SK-N-SH (cell line): Measurements from ENCODE around the gene CYTH4. TPM values are rescaled to one million over a fixed set of nuclear protein-coding genes. Genes with fewer than 3 reads are reported as not detected.

Experiments
- CTCF ChIA-PET: fragments of 300-600, 350-600 bp; formaldehyde crosslinking; extraction: SDS; loops from one replicate; lab custom pipeline; 2021; lab: Yijun Ruan, JAX
- POLR2A ChIA-PET: fragments of 350-600 bp; sonication (Branson Sonifier 250); formaldehyde crosslinking; extraction: SDS; loops from one replicate; lab custom pipeline; 2020; ENCODE audit warnings: antibody characterized with exemption, inconsistent platforms; lab: Yijun Ruan, JAX
- DNase-seq: peaks from one replicate; pipeline ENCODE4 v3.0.0; 2012
- H2AFZ ChIP-seq: fragments of 200-600 bp; sonication (generic); 2 replicates; pipeline ENCODE4 v1.8.1; 2016; ENCODE audit warnings: antibody characterized with exemption, mild to moderate bottlenecking, low read depth
- H3F3A ChIP-seq: fragments of 200-600 bp; sonication (generic); replicated peaks from 2 replicates; pipeline ENCODE3; 2016; ENCODE audit warnings: antibody characterized with exemption, mild to moderate bottlenecking; ENCODE audit not compliant: insufficient read depth
- H3K27ac ChIP-seq, 2 experiments: fragments of 200-500 bp in 1 of 2; fragments of 200-600 bp in 1 of 2; sonication (Bioruptor generic) in 1 of 2; sonication (generic), shearing (Covaris generic) in 1 of 2; 2 replicates each; pipeline versions ENCODE4 v1.5.1 to v1.6.1; 2014 to 2016; ENCODE audit warnings: low read depth in 2 of 2, inconsistent platforms in 1 of 2, low read length in 1 of 2, mild to moderate bottlenecking in 1 of 2, mixed read lengths in 1 of 2
- H3K27me3 ChIP-seq: fragments of 200-600 bp; sonication (generic), shearing (Covaris generic); 2 replicates; pipeline ENCODE4 v1.6.1; 2016; ENCODE audit warnings: mixed run types; ENCODE audit not compliant: insufficient read depth
- H3K36me3 ChIP-seq, 2 experiments: fragments of 200-500 bp in 1 of 2; fragments of 200-600 bp in 1 of 2; sonication (Bioruptor generic) in 1 of 2; sonication (generic) in 1 of 2; replicated peaks in 1 of 2; 2 replicates each; pipeline versions ENCODE3 to v1.5.1; 2014 to 2016; ENCODE audit warnings: low read length in 1 of 2, mild to moderate bottlenecking in 1 of 2; ENCODE audit not compliant: insufficient read depth in 2 of 2, control insufficient read depth in 1 of 2
- H3K4me1 ChIP-seq, 2 experiments: fragments of 200-500 bp in 1 of 2; fragments of 200-600 bp in 1 of 2; sonication (Bioruptor generic) in 1 of 2; sonication (generic), shearing (Covaris generic) in 1 of 2; 2 replicates each; pipeline versions ENCODE4 v1.5.1 to v1.6.1; 2014 to 2016; ENCODE audit warnings: low read depth in 1 of 2, low read length in 1 of 2, mixed run types in 1 of 2; ENCODE audit not compliant: insufficient read depth in 2 of 2, control insufficient read depth in 1 of 2
- H3K4me2 ChIP-seq: fragments of 200-600 bp; sonication (generic), shearing (Covaris generic); 2 replicates; pipeline ENCODE4 v1.6.1; 2017; ENCODE audit warnings: mixed run types
- H3K4me3 ChIP-seq, 2 experiments: fragments of 200-500 bp in 1 of 2; fragments of 200-600 bp in 1 of 2; sonication (Bioruptor generic) in 1 of 2; sonication (generic), shearing (Covaris generic) in 1 of 2; 2 replicates each; pipeline versions ENCODE4 v1.5.1 to v1.8.1; 2014 to 2016; ENCODE audit warnings: low read depth in 2 of 2, inconsistent platforms in 1 of 2, low read length in 1 of 2, mild to moderate bottlenecking in 1 of 2, mixed read lengths in 1 of 2, moderate library complexity in 1 of 2
- H3K79me2 ChIP-seq: fragments of 200-600 bp; sonication (generic); 2 replicates; pipeline ENCODE4 v1.8.1; 2017; ENCODE audit warnings: mild to moderate bottlenecking; ENCODE audit not compliant: insufficient read depth
- H3K9ac ChIP-seq: fragments of 200-600 bp; sonication (generic); 2 replicates; pipeline ENCODE4 v1.6.1; 2017; ENCODE audit warnings: mixed run types
- H3K9me2 ChIP-seq: fragments of 200-600 bp; sonication (generic); 2 replicates; pipeline ENCODE4 v1.6.1; 2017; ENCODE audit warnings: mixed run types
- H3K9me3 ChIP-seq: fragments of 200-600 bp; sonication (generic); 2 replicates; pipeline ENCODE4 v1.6.1; 2017; ENCODE audit warnings: mixed run types, mild to moderate bottlenecking, moderate library complexity
- H4K20me1 ChIP-seq: fragments of 200-600 bp; sonication (generic); 2 replicates; pipeline ENCODE4 v1.6.1; 2017; ENCODE audit warnings: mild to moderate bottlenecking, mixed run types; ENCODE audit not compliant: insufficient read depth
- CHD2 ChIP-seq: fragments of 150-350 bp; IDR thresholded peaks from 2 replicates; pipeline ENCODE4 v1.6.1; 2018; ENCODE audit warnings: low read length; ENCODE audit not compliant: partially characterized antibody
- CTCF ChIP-seq: fragments of 200-600 bp; sonication (generic); IDR thresholded peaks from 2 replicates; pipeline ENCODE4 v1.6.1; 2017; ENCODE audit warnings: antibody characterized with exemption, mild to moderate bottlenecking, moderate library complexity
- FOXJ3 ChIP-seq: sonication (generic); formaldehyde crosslinking; IDR thresholded peaks from 2 replicates; pipeline ENCODE4 v1.5.1; 2020; ENCODE audit warnings: mild to moderate bottlenecking, missing genetic modification reagents
- GABPA ChIP-seq: IDR thresholded peaks from 2 replicates; pipeline ENCODE4 v1.4.0; 2012; ENCODE audit warnings: low read depth, mild to moderate bottlenecking
- GATA2 ChIP-seq: sonication (generic); formaldehyde crosslinking; IDR thresholded peaks from 2 replicates; pipeline ENCODE4 v1.5.0; 2020; ENCODE audit warnings: mild to moderate bottlenecking, missing genetic modification reagents
- JUND ChIP-seq: IDR thresholded peaks from 2 replicates; pipeline ENCODE4 v1.4.0; 2012
- POLR2AphosphoS5 ChIP-seq: IDR thresholded peaks from 2 replicates; pipeline ENCODE4 v1.6.1; 2012; ENCODE audit warnings: low read depth, low read length
- RAD21 ChIP-seq: IDR thresholded peaks from 2 replicates; pipeline ENCODE4 v1.6.1; 2012; ENCODE audit warnings: mild to moderate bottlenecking, low read length
- RCOR1 ChIP-seq: fragments of 150-350 bp; IDR thresholded peaks from 2 replicates; pipeline ENCODE4 v1.6.1; 2017; ENCODE audit warnings: antibody characterized with exemption, low read length
- SIN3A ChIP-seq: IDR thresholded peaks from 2 replicates; pipeline ENCODE4 v1.6.1; 2012; ENCODE audit warnings: low read depth, mild to moderate bottlenecking, low read length, moderate library complexity, borderline replicate concordance
- SMC3 ChIP-seq: IDR thresholded peaks from 2 replicates; pipeline ENCODE4 v1.6.1; 2012; ENCODE audit warnings: low read depth, low read length, improper control_type of control experiment
- YY1 ChIP-seq: IDR thresholded peaks from 2 replicates; pipeline ENCODE4 v1.4.0; 2012; ENCODE audit warnings: low read depth, mild to moderate bottlenecking
- WGBS: methylation state at CpG from one replicate; pipeline ENCODE4 v1.1.6; 2017; ENCODE audit warnings: low lambda C conversion rate; 5-methylcytosine and 5-hydroxymethylcytosine counted together
- polyA plus RNA-seq, 3 experiments: library from polyadenylated mRNA; depleted of rRNA; stranded (reverse); fragments of >200 nt; gene quantifications; 2 replicates each; pipeline ENCODE4 v1.2.3, GENCODE V29; 2012

The CYTH4 gene
- polyA plus RNA-seq, 1 of the 3 experiments (the other 2 are of a cell fraction): 0.07 TPM

GRCh38 chr22:37267135-37267587 is 15.1 kb upstream of the CYTH4 start:
- Histone ChIP-seq H3K27ac (no peak overlapping the region; a peak in 1 of 4 replicates), H3K9me2 (no peaks in the 10 kb centered on the region), H2AFZ (peak overlapping the region; percentile 74), H3K4me2 (peak overlapping the region; percentile 72), H4K20me1 (no peaks in the 10 kb centered on the region), H3K27me3 (no peaks in the 10 kb centered on the region), H3K9ac (peak overlapping the region; percentile 49; the same call in 1 of the 2 replicates), H3K9me3 (no peaks in the 10 kb centered on the region), H3K79me2 (no peaks in the 10 kb centered on the region), H3K4me3 (peak overlapping the region; percentile 42 to 60), H3K4me1 (no peaks in the 10 kb centered on the region; a peak in 1 of 4 replicates), H3F3A (peaks cover 27% of the 10 kb centered on the region), H3K36me3 (no peaks in the 10 kb centered on the region)
- POLR2A ChIA-PET: interaction anchor here (0.7 kb wide), 1 partner anchor 595 kb away, joined by 3 read pairs; no protein-coding TSS in a partner anchor
- TF ChIP-seq SMC3 (peak; percentile 57), RAD21 (peak; percentile 71), CTCF (peak; percentile 82), GABPA (no peak)
- CTCF ChIA-PET: interaction anchor here (0.6 to 7.3 kb wide), 21 partner anchors 7 to 300 kb away, joined by 3 to 55 read pairs (median 3); partner anchors contain the start of gene MFNG
- peak; percentile 91 for DNase-seq
- 18% methylated on average over 18 of the region's 22 CpGs for WGBS

- no peaks in the 10 kb centered on the region for H3K79me2 ChIP-seq
- DNase-seq: no peak
- 80% methylated on average over 11 of the region's 11 CpGs for WGBS
- peak overlapping the region; percentile 72 for H3K4me2 ChIP-seq
- H4K20me1 ChIP-seq: no peaks in the 10 kb centered on the region
- no peak overlapping the region for H3K4me3 ChIP-seq
- H3K27me3 ChIP-seq: no peaks in the 10 kb centered on the region
- peak overlapping the region; percentile 49; the same call in 1 of the 2 replicates for H3K9ac ChIP-seq
- CTCF ChIA-PET: interaction anchor here (0.6 to 7.3 kb wide), 19 partner anchors 8 to 299 kb away, joined by 3 to 55 read pairs (median 4); partner anchors contain the start of gene MFNG
- no peaks in the 10 kb centered on the region for H3K9me3 ChIP-seq
- H3K36me3 ChIP-seq: no peaks in the 10 kb centered on the region
- H3K4me1 ChIP-seq: peaks cover 0 to under 1% of the 10 kb centered on the region in 2 experiments; a peak in 1 of 4 replicates
- H2AFZ ChIP-seq: peak overlapping the region; percentile 74; the same call in 1 of the 2 replicates
- no peak overlapping the region for H3K27ac ChIP-seq
- peaks cover 27% of the 10 kb centered on the region for H3F3A ChIP-seq
- POLR2A ChIA-PET: no interaction called here
- no peaks in the 10 kb centered on the region for H3K9me2 ChIP-seq
- TF ChIP-seq SIN3A (no peak), YY1 (no peak), CHD2 (no peak), GATA2 (CRISPR knock-in tag) (no peak), FOXJ3 (CRISPR knock-in tag) (no peak), POLR2AphosphoS5 (no peak), JUND (no peak), RCOR1 (no peak)
These were observed 14.5 kb upstream of the CYTH4 start for GRCh38 chr22:37267661-37268413.
